GM18502 (cell line): ENCODE data around the gene SLC39A8.
"Not testable (repeated sequence)": the region's sequence is repeated elsewhere in the genome, so short reads cannot be mapped to it uniquely, and the experiment has no call there.

ENCODE experiments used
- ATAC-seq: cut with Tn5 transposase; IDR thresholded peaks from one replicate; pipeline ENCODE4 v1.9.1; 2021; ENCODE audit warnings: mild to moderate bottlenecking; ENCODE audit not compliant: unreplicated experiment, poor library complexity

Gene SLC39A8

GRCh38 chr4:102247041-102247440 lies 98.2 kb downstream of the SLC39A8 start:
- no peak for ATAC-seq

- ATAC-seq = no peak
Observed at GRCh38 chr4:102246416-102246815, 98.9 kb downstream of the SLC39A8 start.

- ATAC-seq = no peak
Observed at GRCh38 chr4:102244878-102245535, 100.3 kb downstream of the SLC39A8 start.

GRCh38 chr4:102243296-102243695 lies 102.0 kb downstream of the SLC39A8 start:
- not testable (repeated sequence) for ATAC-seq

GRCh38 chr4:102234243-102234838 lies 110.9 kb downstream of the SLC39A8 start:
- ATAC-seq = no peak

GRCh38 chr4:102230194-102230593 lies 115.1 kb downstream of the SLC39A8 start:
- no peak for ATAC-seq

- ATAC-seq = no peak
Observed at GRCh38 chr4:102227388-102227787, 117.9 kb downstream of the SLC39A8 start.

- ATAC-seq = no peak
Observed at GRCh38 chr4:102223461-102223860, 121.8 kb downstream of the SLC39A8 start.

- no peak for ATAC-seq
Observed at GRCh38 chr4:102222838-102223409, 122.4 kb downstream of the SLC39A8 start.

- no peak for ATAC-seq
Observed at GRCh38 chr4:102219129-102219528, 126.2 kb downstream of the SLC39A8 start.

- no peak for ATAC-seq
Observed at GRCh38 chr4:102218656-102219055, 126.6 kb downstream of the SLC39A8 start.

- ATAC-seq = no peak
Observed at GRCh38 chr4:102217775-102218355, 127.4 kb downstream of the SLC39A8 start.

- no peak for ATAC-seq
Observed at GRCh38 chr4:102217345-102217744, 127.9 kb downstream of the SLC39A8 start.

GRCh38 chr4:102216666-102217065 lies 128.6 kb downstream of the SLC39A8 start:
- ATAC-seq = no peak

GRCh38 chr4:102213031-102213430 lies 132.3 kb downstream of the SLC39A8 start:
- ATAC-seq = no peak
